Activated CD4-positive, alpha-beta memory T cell treated with anti-CD3 and anti-CD28 coated beads, Interleukin-2, amount 10 ng/mL, durations not matched to agents 7 days and 5 days (primary cell): ENCODE measurements around the gene LY6G6F. TPM values are rescaled to one million over a fixed set of nuclear protein-coding genes. Genes with fewer than 3 reads are reported as not detected.

Source experiments
- CTCF ChIA-PET: fragments of 350-600 bp; sonication (Branson Sonifier 250); formaldehyde crosslinking; loops from one replicate; lab custom pipeline; 2021; ENCODE audit warnings: antibody characterized with exemption, inconsistent platforms; lab: Charles Lee
- POLR2A ChIA-PET: fragments of 350-600 bp; sonication (Branson Sonifier 250); formaldehyde crosslinking; loops from one replicate; lab custom pipeline; 2021; ENCODE audit warnings: antibody characterized with exemption; lab: Charles Lee
- DNase-seq: peaks from one replicate; pipeline ENCODE4 v3.0.0-alpha.2; 2020
- H3K27ac Mint-ChIP-seq: one replicate; pipeline ENCODE4 v1.8.0; 2021; ENCODE audit warnings: mild to moderate bottlenecking, mixed read lengths
- H3K27me3 Mint-ChIP-seq: one replicate; pipeline ENCODE4 v1.8.0; 2021; ENCODE audit warnings: mixed read lengths
- H3K36me3 Mint-ChIP-seq: one replicate; pipeline ENCODE4 v1.8.0; 2021; ENCODE audit warnings: low read depth, mixed read lengths
- H3K4me1 Mint-ChIP-seq: one replicate; pipeline ENCODE4 v1.8.0; 2021; ENCODE audit warnings: mixed read lengths
- H3K4me3 Mint-ChIP-seq: one replicate; pipeline ENCODE4 v1.8.0; 2021; ENCODE audit warnings: mild to moderate bottlenecking, mixed read lengths
- H3K9me3 Mint-ChIP-seq: one replicate; pipeline ENCODE4 v1.8.0; 2021; ENCODE audit warnings: mixed read lengths
- total RNA-seq, 2 experiments: library from RNA; stranded (reverse); gene quantifications; one replicate each; pipeline ENCODE4 v1.2.3, GENCODE V29; 2021

Gene LY6G6F
- total RNA-seq, 2 experiments from 2014 or later: not detected

DNA sequence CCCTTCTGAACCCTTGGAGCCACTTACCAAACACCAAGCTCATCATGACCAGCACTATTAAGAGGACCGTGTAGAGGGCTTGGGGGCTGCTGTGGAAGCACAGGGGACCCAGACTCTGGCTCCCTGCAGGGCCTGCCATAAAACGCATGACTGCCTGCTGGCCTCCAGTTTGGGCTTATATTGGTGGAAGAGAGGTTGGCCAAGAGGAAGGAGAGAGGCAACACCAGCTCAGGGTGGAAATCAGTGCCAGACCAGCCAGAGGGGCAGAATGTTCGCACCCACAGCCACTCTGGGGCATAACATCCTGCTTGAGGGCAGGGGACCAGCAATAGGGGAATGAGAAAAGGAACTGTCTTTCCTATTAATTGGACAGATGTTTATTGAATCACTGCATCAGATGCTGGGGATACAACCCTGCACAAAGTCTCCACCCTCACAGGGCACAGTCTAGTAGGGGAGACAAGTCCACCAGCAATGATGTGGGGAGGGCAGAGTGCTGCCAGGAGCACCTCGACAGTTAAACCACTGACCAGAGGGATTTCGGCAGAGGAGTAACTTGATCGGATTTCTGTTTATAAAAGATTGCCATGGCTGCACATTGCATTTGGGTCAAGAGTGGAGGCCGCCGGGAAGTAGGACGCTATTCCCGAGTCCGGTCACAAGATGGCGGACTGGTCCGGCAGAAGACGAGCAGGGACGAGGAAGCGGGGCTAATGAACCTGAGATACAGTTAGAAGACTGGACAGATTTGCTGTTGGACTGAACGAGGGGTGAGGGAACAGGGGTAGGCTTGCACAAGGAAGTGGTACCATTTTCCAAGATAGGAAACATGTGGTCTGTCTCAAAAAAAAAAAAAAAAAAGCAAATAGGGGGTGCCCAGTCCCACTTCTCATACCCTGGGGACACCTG lies 26.2 kb upstream of the LY6G6F start, which contains the start of gene LY6G5C:
TSS of gene LY6G5C (minus strand) at position 842 of the 909 bp plus-strand sequence. CDS start at position 148, 694 bp downstream.
- Mint-ChIP-seq H3K4me1 (peaks cover 38% of the 10 kb centered on the region), H3K27me3 (no peaks in the 10 kb centered on the region), H3K9me3 (no peaks in the 10 kb centered on the region), H3K36me3 (peaks cover 4% of the 10 kb centered on the region), H3K4me3 (peak within 1 kb of the TSS; percentile 74), H3K27ac (peak within 1 kb of the TSS; percentile 46)
- ChIA-PET CTCF (interaction anchor here (0.5 to 2.1 kb wide), 14 partner anchors 10 to 250 kb away, joined by 3 to 11 read pairs (median 4); partner anchors contain the start of genes LY6G5B and NEU1), POLR2A (interaction anchor here (0.8 to 2.2 kb wide), 9 partner anchors 10 to 132 kb away, joined by 3 to 8 read pairs (median 4); partner anchors contain the start of genes BAG6 and MSH5)
- DNase-seq: peak; percentile 77

DNA sequence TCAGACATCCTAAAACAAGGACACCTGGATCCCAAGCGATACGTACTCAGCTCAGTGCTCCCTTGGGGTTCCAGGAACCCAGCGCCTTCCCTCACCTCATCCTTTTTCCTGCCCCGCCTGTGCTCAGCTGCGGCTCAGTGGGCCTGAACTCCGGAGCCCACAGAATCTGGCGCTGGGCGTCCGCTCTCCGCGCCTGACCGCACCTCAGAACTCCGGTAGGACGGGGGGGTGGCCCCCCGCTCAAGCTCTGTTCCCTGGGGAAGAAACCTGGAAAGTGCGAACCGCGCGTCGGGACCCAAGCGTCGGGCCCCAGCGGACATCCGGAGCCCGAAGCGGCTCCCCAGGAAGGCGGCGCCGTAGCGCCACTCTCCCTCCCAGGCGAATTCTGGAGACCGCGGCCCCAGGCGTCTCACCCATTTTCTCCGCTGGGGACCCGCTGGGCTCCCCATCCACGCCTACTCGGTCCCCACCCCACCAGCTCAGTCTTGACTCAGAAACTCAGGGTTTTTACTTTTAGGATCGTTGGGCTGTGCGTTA lies 25.5 kb upstream of the LY6G6F start:
- peak; percentile 56 for DNase-seq
- CTCF ChIA-PET: interaction anchor here (0.6 to 2.1 kb wide), 9 partner anchors 9 to 182 kb away, joined by 3 to 11 read pairs (median 5); partner anchors contain the start of gene NEU1
- Mint-ChIP-seq H3K27me3 (no peaks in the 10 kb centered on the region), H3K27ac (peak overlapping the region; percentile 46), H3K4me3 (peak overlapping the region; percentile 74), H3K36me3 (peaks cover 9% of the 10 kb centered on the region), H3K9me3 (no peaks in the 10 kb centered on the region), H3K4me1 (peaks cover 38% of the 10 kb centered on the region)
- POLR2A ChIA-PET: interaction anchor here (0.7 to 2.2 kb wide), 9 partner anchors 9 to 132 kb away, joined by 3 to 8 read pairs (median 4); partner anchors contain the start of genes BAG6 and MSH5

DNA sequence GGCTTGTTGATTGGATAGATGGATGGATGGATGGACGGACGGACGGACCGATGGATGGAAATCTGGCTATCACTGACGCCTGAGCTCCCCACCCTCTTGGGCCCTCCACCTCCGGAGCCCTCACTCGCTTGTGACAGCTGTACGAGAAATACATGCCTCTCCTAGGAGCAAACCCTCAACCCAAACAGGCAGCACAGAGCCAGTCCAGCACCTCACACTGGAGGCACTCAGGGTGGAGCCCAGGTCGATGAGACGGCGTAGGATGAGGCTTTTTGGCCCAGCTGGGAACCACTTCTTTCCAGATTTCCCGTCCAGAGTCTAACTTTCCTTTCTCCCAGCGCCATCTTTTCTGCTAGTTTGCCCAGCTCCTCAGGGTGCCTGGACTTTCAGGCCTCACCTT lies 23.1 kb upstream of the LY6G6F start:
- peaks cover 21% of the 10 kb centered on the region for H3K36me3 Mint-ChIP-seq
- no peak overlapping the region for H3K27ac Mint-ChIP-seq
- H3K27me3 Mint-ChIP-seq: no peaks in the 10 kb centered on the region
- peaks cover 27% of the 10 kb centered on the region for H3K4me1 Mint-ChIP-seq
- no peak overlapping the region for H3K4me3 Mint-ChIP-seq
- ChIA-PET CTCF (interaction anchor here (1.0 kb wide), 1 partner anchor 86 kb away, joined by 3 read pairs; no protein-coding TSS in a partner anchor), POLR2A (interaction anchor here (1.4 kb wide), 1 partner anchor 12 kb away, joined by 3 read pairs; no protein-coding TSS in a partner anchor)
- H3K9me3 Mint-ChIP-seq: no peaks in the 10 kb centered on the region
- DNase-seq: no peak

DNA sequence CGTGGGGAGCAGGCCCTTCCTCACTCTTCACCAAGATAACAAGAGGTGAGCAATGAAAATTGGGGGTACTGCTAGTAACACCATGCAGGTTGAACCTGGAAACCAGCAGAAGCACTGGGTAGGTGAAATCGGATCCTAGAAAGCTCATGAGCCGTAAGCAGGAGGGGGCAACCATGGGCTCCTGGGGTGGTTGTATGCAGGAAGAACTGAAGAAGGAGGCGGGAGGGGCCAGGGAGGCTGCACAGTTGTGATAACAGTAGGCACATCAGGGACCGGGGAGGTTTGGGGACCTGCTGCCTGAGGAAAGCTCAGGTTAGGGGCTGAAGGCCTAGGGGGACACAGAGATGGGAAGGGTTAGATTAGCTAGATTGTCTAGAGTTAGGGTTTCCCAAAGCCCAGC lies 20.2 kb upstream of the LY6G6F start:
- Mint-ChIP-seq H3K36me3 (peaks cover 31% of the 10 kb centered on the region), H3K27ac (no peak overlapping the region)
- POLR2A ChIA-PET: interaction anchor here (1.1 to 1.9 kb wide), 2 partner anchors 17 to 52 kb away, joined by 3 to 5 read pairs; partner anchors contain the start of gene ABHD16A

DNA sequence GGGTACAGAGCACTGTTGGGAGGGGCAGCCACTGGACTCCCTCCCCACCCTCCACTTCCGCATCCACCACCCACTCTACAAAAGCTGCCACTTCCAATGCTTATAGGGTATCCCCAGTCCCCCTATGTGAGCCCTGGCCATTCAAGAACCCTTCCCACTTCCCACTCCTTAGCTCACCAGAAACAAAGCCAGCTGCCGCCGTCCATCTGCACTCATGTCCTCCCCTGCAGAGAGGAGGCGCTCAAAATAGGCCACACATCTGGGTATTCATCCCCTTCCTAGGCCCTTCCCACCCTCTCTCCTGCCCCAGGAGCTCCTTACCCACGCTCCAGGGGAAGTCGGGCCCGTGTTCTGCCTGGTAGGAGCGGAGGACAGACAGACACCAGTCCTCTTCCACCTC lies 19.3 kb upstream of the LY6G6F start:
- DNase-seq: no peak
- H3K27ac Mint-ChIP-seq: no peak overlapping the region
- CTCF ChIA-PET: no interaction called here
- H3K4me3 Mint-ChIP-seq: no peak overlapping the region
- peaks cover 33% of the 10 kb centered on the region for H3K36me3 Mint-ChIP-seq
- H3K9me3 Mint-ChIP-seq: no peaks in the 10 kb centered on the region
- POLR2A ChIA-PET: interaction anchor here (1.0 to 1.2 kb wide), 2 partner anchors 21 to 24 kb away, joined by 3 read pairs; no protein-coding TSS in a partner anchor
- no peaks in the 10 kb centered on the region for H3K27me3 Mint-ChIP-seq
- H3K4me1 Mint-ChIP-seq: peaks cover 3% of the 10 kb centered on the region

More for the DNA sequence above, 20.2 kb upstream of the LY6G6F start:
- CTCF ChIA-PET: interaction anchor here (1.7 kb wide), 1 partner anchor 266 kb away, joined by 3 read pairs; no protein-coding TSS in a partner anchor
- no peak for DNase-seq
- peaks cover 7% of the 10 kb centered on the region for H3K4me1 Mint-ChIP-seq
- no peaks in the 10 kb centered on the region for H3K9me3 Mint-ChIP-seq
- H3K27me3 Mint-ChIP-seq: no peaks in the 10 kb centered on the region
- no peak overlapping the region for H3K4me3 Mint-ChIP-seq

DNA sequence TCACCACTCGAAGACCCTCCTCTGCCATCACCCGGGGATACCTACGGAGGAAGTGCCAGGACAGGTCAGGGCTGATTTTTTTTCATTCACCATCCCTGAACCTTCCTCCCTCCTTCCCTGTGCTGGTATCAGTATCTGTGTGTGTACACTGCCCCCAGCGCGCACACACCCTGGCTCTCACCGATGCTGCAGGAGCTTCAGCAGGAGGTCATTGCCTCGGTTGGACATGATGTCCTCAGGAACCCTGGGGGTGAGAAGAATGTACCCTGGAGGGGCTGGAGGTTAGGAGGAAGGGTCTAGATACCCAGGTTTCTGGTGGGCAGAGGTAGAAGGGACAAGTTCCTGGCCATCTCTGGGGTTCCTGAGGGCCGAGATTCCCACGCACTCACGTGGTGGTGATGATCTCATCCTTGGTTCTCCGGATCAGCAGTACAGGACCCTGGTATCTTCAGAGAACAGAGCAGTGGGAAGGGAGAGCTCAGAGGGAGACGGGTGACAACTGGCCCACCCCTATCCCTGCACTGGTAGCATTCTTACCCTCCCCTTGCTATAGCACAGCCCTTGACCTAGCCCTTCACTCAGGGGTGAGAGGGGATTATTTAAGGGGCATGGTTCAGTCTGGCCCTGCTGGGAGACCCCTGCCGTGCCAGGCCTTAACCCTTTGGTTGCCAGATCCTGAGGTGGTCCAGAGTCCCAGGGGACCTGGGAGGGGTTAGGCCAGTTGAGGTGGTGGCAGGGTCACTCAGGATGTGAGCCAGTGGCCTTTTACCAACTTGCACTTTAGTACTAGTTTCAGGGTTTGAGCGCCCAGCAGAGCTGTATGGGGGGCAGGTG lies 18.6 kb upstream of the LY6G6F start:
- ChIA-PET CTCF (interaction anchor here (1.0 kb wide), 1 partner anchor 16 kb away, joined by 4 read pairs; no protein-coding TSS in a partner anchor), POLR2A (interaction anchor here (1.0 to 1.2 kb wide), 2 partner anchors 21 to 24 kb away, joined by 3 read pairs; no protein-coding TSS in a partner anchor)
- Mint-ChIP-seq H3K27ac (no peak overlapping the region), H3K27me3 (no peaks in the 10 kb centered on the region), H3K4me3 (no peak overlapping the region), H3K4me1 (peaks cover 3% of the 10 kb centered on the region), H3K9me3 (no peaks in the 10 kb centered on the region), H3K36me3 (peaks cover 39% of the 10 kb centered on the region)
- DNase-seq: no peak

DNA sequence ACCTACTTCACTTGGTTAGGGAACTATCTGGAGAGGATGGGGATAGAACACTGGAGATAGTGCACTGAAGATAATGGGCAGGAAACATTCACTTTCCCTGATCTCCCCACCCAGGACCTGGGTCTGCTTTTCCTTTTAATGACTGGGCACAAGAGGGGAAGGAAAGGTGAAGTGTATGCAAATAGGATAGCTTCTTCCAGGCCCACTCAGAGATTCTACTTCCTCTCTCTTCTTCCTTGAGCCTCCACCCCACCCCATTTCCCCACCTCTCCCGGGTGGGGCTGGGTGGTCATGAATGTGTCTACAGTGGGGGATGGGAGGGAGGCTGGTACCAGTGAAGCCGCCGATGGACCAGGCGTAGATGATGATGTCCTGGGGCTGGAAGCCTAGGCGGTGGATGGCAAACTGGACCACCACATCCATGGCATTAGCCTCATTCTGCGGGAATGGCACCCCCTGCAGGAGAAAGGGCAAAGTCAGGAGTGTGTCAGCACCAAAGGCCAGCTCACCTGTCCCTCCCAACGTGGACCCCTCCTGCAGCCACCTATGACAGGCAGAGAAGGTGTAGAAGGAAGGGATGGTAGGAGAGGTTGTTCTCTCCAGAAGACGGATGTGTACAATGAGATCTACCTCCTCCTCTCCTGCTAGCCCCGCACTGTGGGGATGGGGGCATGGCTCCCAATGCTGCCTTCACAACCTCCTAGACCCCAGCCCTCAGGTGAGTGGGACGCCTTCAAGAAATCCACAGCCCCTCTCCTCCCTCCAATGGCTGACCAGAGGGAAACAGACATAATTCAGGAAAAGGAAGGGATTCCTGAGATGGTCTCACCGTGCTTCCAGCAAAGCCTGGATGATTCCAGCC lies 17.2 kb upstream of the LY6G6F start:
- H3K27ac Mint-ChIP-seq: no peak overlapping the region
- H3K4me3 Mint-ChIP-seq: no peak overlapping the region
- H3K27me3 Mint-ChIP-seq: no peaks in the 10 kb centered on the region
- no peak for DNase-seq
- H3K4me1 Mint-ChIP-seq: peaks cover 3% of the 10 kb centered on the region
- no peaks in the 10 kb centered on the region for H3K9me3 Mint-ChIP-seq
- ChIA-PET POLR2A (interaction anchor here (1.0 to 4.1 kb wide), 3 partner anchors 8 to 17 kb away, joined by 4 to 15 read pairs (median 4); partner anchors contain the start of genes ABHD16A and LY6G5C), CTCF (interaction anchor here (0.6 to 1.6 kb wide), 6 partner anchors 8 to 212 kb away, joined by 3 to 7 read pairs (median 4); partner anchors contain the start of genes CLIC1 and LY6G5C)
- peaks cover 46% of the 10 kb centered on the region for H3K36me3 Mint-ChIP-seq

DNA sequence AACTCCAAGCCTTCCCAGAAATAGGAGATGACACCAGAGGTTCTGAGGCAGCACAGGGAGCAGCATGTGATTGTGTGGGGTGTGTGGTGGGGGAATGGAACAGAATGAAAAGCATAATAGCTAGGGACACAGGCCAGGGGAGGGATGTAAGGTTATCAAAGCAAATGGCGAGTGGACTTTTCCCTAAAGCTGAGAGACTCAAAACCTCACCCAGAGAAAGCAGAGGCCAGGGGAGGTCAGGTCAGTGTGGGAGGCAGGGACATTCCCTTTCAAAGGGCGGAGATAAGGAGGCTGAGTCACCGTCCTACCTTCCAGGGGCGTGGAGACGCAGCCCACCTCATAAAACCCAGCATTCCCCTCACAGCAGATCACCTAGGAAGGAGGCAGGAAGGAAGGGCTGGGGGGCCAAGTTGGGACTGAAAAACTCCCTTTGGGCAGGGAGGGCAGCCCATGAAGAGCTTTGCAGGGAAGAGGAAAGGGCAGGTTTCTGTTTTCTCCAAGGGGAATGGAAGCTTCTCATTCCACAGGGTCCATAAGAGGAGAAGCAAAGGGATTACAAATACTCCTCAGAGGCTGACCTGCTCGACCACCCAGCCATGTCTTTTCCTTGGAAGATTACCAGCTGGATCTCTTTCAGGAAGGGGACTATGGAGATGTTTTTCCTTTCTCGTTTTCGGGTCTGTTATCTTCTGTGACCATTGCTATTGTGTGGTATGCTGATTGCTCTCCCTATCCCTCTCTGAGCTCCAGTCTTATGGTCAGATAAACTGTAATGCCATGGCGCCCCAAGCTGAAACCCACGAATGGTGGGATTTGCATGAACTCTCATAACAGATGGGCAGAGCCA lies 16.2 kb upstream of the LY6G6F start:
- Mint-ChIP-seq H3K36me3 (peaks cover 51% of the 10 kb centered on the region), H3K4me1 (peaks cover 3% of the 10 kb centered on the region), H3K4me3 (no peak overlapping the region), H3K9me3 (no peaks in the 10 kb centered on the region), H3K27me3 (no peaks in the 10 kb centered on the region), H3K27ac (peak overlapping the region; percentile 9)
- no peak for DNase-seq
- CTCF ChIA-PET: interaction anchor here (0.6 to 1.6 kb wide), 6 partner anchors 9 to 211 kb away, joined by 3 to 7 read pairs (median 4); partner anchors contain the start of genes CLIC1 and LY6G5C
- POLR2A ChIA-PET: interaction anchor here (1.0 to 4.1 kb wide), 5 partner anchors 9 to 49 kb away, joined by 3 to 15 read pairs (median 4); partner anchors contain the start of genes ABHD16A, LY6G5C and MSH5

DNA sequence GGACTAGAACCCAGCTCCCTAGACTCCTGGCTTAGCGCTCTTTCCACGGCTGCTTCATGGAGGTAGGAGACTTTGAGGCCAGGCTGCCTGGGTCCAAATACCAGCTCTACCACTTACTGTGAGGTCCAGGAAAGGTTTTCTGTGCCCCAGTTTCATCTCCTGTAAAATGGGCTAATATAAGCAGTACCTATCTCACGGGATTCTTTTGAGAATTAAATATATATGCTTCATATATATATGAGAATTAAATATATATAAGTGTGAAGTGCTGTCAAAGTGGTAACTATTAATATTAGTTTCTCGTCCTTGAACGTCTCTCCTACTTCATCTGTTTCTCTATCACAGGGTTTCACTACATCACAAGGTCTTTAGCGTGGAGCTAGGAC lies 15.6 kb upstream of the LY6G6F start:
- H3K36me3 Mint-ChIP-seq: peaks cover 50% of the 10 kb centered on the region

DNA sequence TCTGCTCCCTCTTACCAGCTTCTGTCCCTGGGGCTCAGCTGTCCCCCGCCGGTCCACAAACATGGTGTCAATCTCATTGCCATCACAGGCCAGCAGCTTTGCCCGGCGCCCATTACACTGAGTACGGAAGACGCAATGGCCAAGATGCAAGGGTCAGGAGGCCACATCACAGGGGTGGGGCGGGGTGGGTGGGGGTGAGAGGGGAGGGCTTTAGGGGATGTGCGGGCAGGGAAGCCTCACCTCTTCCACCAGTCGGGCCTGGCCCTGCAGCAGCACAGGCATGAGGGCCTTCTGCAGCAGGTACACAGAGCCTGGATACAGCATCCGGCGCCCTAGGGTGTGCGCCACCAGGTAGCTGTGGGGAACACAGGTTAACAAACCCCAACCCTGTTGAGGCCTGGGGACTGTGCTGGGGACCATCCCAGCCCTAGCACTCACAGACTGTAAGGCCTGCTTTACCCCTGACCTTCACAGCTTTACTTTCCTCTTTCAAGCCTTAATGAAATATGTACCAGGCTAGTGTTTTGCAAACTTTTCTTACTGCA lies 15.0 kb upstream of the LY6G6F start:
- ChIA-PET POLR2A (interaction anchor here (1.1 to 4.1 kb wide), 5 partner anchors 10 to 87 kb away, joined by 3 to 15 read pairs (median 4); partner anchors contain the start of genes ABHD16A and MSH5), CTCF (no interaction called here)
- Mint-ChIP-seq H3K9me3 (no peaks in the 10 kb centered on the region), H3K27me3 (no peaks in the 10 kb centered on the region), H3K36me3 (peaks cover 49% of the 10 kb centered on the region), H3K27ac (no peak overlapping the region), H3K4me3 (no peak overlapping the region), H3K4me1 (peaks cover 3% of the 10 kb centered on the region)
- no peak for DNase-seq

More for the DNA sequence above, 15.6 kb upstream of the LY6G6F start:
- H3K9me3 Mint-ChIP-seq: no peaks in the 10 kb centered on the region
- no peak overlapping the region for H3K27ac Mint-ChIP-seq
- ChIA-PET POLR2A (interaction anchor here (1.2 to 4.1 kb wide), 4 partner anchors 10 to 49 kb away, joined by 3 to 15 read pairs (median 4); partner anchors contain the start of genes ABHD16A, LY6G5C and MSH5), CTCF (interaction anchor here (0.7 to 1.6 kb wide), 2 partner anchors 10 to 46 kb away, joined by 4 to 7 read pairs; partner anchors contain the start of gene LY6G5C)
- no peak for DNase-seq
- peaks cover 3% of the 10 kb centered on the region for H3K4me1 Mint-ChIP-seq
- no peak overlapping the region for H3K4me3 Mint-ChIP-seq
- no peaks in the 10 kb centered on the region for H3K27me3 Mint-ChIP-seq
